OCI-LY3 (cell line): ENCODE data around the gene PIP5K1B.

Source experiments
- H2AFZ ChIP-seq: fragments of 200-600, 300-600 bp; shearing (Covaris generic); 2 replicates; pipeline ENCODE4 v1.6.0; 2014; ENCODE audit warnings: antibody characterized with exemption, low read depth, low read length
- H3K27ac ChIP-seq: fragments of 200-600, 300-600 bp; sonication (generic); 2 replicates; pipeline ENCODE4 v1.5.1; 2014; ENCODE audit warnings: mild to moderate bottlenecking, low read length, moderate library complexity, mixed read lengths
- H3K27me3 ChIP-seq: fragments of 200-600, 300-600 bp; sonication (generic); 2 replicates; pipeline ENCODE4 v1.6.1; 2014; ENCODE audit warnings: low read depth, low read length, mixed read lengths
- H3K36me3 ChIP-seq: fragments of 200-600, 300-600 bp; sonication (generic); replicated peaks from 2 replicates; pipeline ENCODE3; 2014; ENCODE audit warnings: low read depth, low read length, mixed read lengths
- H3K4me1 ChIP-seq: fragments of 300-600, 200-600 bp; sonication (generic); 2 replicates; pipeline ENCODE4 v1.6.1; 2014; ENCODE audit warnings: low read length, mixed read lengths
- H3K4me2 ChIP-seq: fragments of 200-600, 300-600 bp; sonication (generic); 2 replicates; pipeline ENCODE4 v1.6.1; 2014; ENCODE audit warnings: low read length, mixed read lengths
- H3K4me3 ChIP-seq: fragments of 300-600, 200-600 bp; sonication (generic); 2 replicates; pipeline ENCODE4 v1.5.1; 2014; ENCODE audit warnings: antibody characterized with exemption, mild to moderate bottlenecking, low read length, moderate library complexity
- H3K79me2 ChIP-seq: fragments of 300-600, 200-600 bp; shearing (Covaris generic); 2 replicates; pipeline ENCODE4 v1.6.1; 2014; ENCODE audit warnings: mild to moderate bottlenecking, low read length, mixed read lengths
- H3K9ac ChIP-seq: fragments of 300-600, 200-600 bp; shearing (Covaris generic); 2 replicates; pipeline ENCODE4 v1.6.0; 2014; ENCODE audit warnings: mild to moderate bottlenecking, low read length, moderate library complexity
- H3K9me3 ChIP-seq: fragments of 200-600, 300-600 bp; shearing (Covaris generic); 2 replicates; pipeline ENCODE4 v1.6.1; 2014; ENCODE audit warnings: low read length, mixed read lengths; ENCODE audit not compliant: insufficient read depth
- H4K20me1 ChIP-seq: fragments of 200-600, 300-600 bp; sonication (generic); 2 replicates; pipeline ENCODE4 v1.6.1; 2016; ENCODE audit warnings: low read length, mixed read lengths; ENCODE audit not compliant: insufficient read depth
- CTCF ChIP-seq: fragments of 200-600, 300-600 bp; sonication (generic); IDR thresholded peaks from 2 replicates; pipeline ENCODE4 v1.5.1; 2014; ENCODE audit warnings: antibody characterized with exemption, low read length, low read depth
- EZH2phosphoT487 ChIP-seq: fragments of 200-600 bp; shearing (Covaris generic); IDR thresholded peaks from 2 replicates; pipeline ENCODE4 v1.6.1; 2018; ENCODE audit warnings: antibody characterized with exemption, mixed run types, low read depth

Gene PIP5K1B

DNA sequence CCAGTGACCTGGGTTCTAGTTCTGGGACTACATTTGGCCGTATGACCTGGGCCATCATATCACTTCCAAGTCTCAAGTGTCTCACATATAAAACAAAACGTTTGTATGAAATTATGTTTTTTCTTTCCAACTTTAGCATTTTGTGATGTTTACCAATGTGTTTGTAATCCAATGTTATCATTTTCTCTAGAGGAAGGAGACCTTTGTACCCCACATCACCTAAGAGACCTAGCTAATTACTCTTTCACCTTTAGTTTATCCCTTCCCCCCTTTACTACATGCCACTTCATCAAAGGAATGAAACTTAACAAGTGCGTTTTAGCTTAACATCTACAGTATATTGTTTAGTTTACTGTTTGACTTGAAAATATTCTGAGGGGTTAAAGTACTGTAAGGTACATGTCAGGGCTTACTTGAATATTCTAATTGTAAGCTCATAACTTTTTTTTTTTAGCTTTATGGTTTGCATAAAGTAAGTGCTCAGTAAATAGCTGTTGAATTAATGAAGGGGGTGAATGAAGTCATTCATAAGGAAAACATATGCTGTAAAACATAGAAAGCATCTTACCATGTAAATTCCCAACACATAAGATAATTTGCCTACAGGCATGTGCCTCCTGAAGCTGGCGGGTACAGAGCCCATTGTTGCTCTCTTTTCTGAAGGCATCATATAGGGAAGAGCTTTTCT is 2.9 kb downstream of the PIP5K1B start:
- no peak overlapping the region for H3K27ac ChIP-seq
- H3K36me3 ChIP-seq, result no peaks in the 10 kb centered on the region
- H4K20me1 ChIP-seq, result peaks cover 5% of the 10 kb centered on the region; the same call in 1 of the 2 replicates
- H3K27me3 ChIP-seq, result peaks cover 83% of the 10 kb centered on the region
- H3K9me3 ChIP-seq, result no peaks in the 10 kb centered on the region
- H3K9ac ChIP-seq, result no peak overlapping the region
- no peaks in the 10 kb centered on the region for H3K79me2 ChIP-seq
- no peak overlapping the region for H3K4me3 ChIP-seq
- TF ChIP-seq CTCF, result no peak
- TF ChIP-seq EZH2phosphoT487, result no peak
- peak overlapping the region; percentile 49 for H3K4me2 ChIP-seq
- H2AFZ ChIP-seq, result no peak overlapping the region
- peaks cover 39% of the 10 kb centered on the region for H3K4me1 ChIP-seq

GRCh38 chr9:68708513-68708912 is 3.5 kb downstream of the PIP5K1B start:
- Histone ChIP-seq H4K20me1 (peaks cover 5% of the 10 kb centered on the region; the same call in 1 of the 2 replicates), H3K27me3 (peaks cover 80% of the 10 kb centered on the region), H3K4me3 (no peak overlapping the region), H3K9me3 (no peaks in the 10 kb centered on the region), H3K4me1 (peaks cover 39% of the 10 kb centered on the region), H3K9ac (no peak overlapping the region), H3K4me2 (peak overlapping the region; percentile 49), H3K79me2 (no peaks in the 10 kb centered on the region), H2AFZ (no peak overlapping the region), H3K36me3 (no peaks in the 10 kb centered on the region), H3K27ac (no peak overlapping the region)
- TF ChIP-seq CTCF (no peak), EZH2phosphoT487 (no peak)

DNA sequence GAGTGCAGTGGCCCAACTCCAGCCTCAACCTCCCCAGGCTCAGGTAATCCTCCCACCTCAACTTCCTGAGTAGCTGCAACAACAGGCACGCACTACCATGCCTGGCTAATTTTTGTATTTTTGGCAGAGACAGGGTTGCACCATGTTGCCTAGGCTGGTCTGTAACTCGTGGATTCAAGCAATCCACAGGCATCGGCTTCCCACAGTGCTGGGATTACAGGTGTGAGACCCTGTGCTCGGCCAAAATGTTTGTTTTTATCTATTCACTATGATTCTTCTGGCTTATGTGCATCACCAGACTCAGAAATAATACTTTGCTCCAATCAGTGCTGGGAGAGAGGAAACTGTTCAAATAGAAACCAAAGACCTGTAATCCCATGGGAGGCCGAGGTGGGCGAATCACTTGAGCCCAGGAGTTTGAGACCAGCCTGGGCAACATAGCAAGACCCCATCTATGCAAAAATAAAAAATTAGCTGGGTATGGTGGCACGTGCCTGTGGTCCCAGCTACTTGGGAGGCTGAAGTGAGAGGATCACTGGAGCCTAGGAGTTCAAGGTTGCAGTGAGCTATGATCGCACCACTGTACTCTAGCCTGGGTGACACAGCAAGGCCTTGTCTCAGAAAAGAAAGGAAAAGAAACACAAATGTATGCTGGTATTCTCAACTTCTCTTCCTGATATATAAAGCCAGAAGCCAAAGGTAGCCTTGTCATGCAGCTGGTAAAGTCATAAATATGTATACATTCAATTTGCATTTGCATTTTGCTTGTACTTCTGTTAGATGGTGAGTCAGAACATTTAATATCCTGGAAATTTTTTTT is 4.5 kb downstream of the PIP5K1B start:
- Histone ChIP-seq H2AFZ (no peak overlapping the region), H3K27me3 (peaks cover 71% of the 10 kb centered on the region), H3K4me3 (no peak overlapping the region), H3K9ac (no peak overlapping the region), H3K4me1 (peaks cover 35% of the 10 kb centered on the region), H3K4me2 (no peak overlapping the region), H3K36me3 (no peaks in the 10 kb centered on the region), H3K27ac (no peak overlapping the region), H3K79me2 (no peaks in the 10 kb centered on the region), H4K20me1 (peaks cover 5% of the 10 kb centered on the region), H3K9me3 (no peaks in the 10 kb centered on the region)
- TF ChIP-seq EZH2phosphoT487 (no peak), CTCF (no peak)

DNA sequence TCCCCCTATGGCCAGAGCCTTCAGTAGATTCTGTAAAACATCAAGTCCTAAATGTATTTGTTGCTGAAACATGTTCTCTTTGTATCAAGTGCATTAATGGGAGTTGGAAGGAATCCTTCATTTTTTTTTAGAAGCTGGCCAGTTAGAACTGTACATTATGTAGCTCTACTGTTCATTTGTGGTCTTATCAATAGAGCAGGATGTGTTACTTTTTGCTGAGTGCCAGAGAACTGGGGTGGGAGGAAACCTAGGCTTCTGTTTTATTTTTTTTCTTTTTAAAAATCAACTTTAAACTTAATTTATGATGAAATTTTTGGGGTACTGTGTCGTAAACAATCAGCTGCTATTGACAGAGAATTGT is 5.1 kb downstream of the PIP5K1B start:
- peaks cover 5% of the 10 kb centered on the region for H4K20me1 ChIP-seq
- no peak overlapping the region for H3K4me3 ChIP-seq
- H3K9ac ChIP-seq, result no peak overlapping the region
- TF ChIP-seq EZH2phosphoT487, result no peak
- no peak for TF ChIP-seq CTCF
- peaks cover 32% of the 10 kb centered on the region for H3K4me1 ChIP-seq
- H3K79me2 ChIP-seq, result no peaks in the 10 kb centered on the region
- no peaks in the 10 kb centered on the region for H3K9me3 ChIP-seq
- H3K27me3 ChIP-seq, result peaks cover 68% of the 10 kb centered on the region
- H2AFZ ChIP-seq, result no peak overlapping the region
- H3K27ac ChIP-seq, result no peak overlapping the region
- no peaks in the 10 kb centered on the region for H3K36me3 ChIP-seq
- H3K4me2 ChIP-seq, result no peak overlapping the region
